ENCODE results near the gene CMPK1.

- TF ChIP-seq ARNTL (CRISPR knock-in tag; IDR thresholded peaks at IDR 0.05; ENCODE audit: borderline replicate concordance, low read depth), result no peak
- TF ChIP-seq TOX (CRISPR knock-in tag; IDR thresholded peaks at IDR 0.05; ENCODE audit: borderline replicate concordance), result no peak
- no peak for TF ChIP-seq RARB (CRISPR knock-in tag; IDR thresholded peaks at IDR 0.05)
- no peak for TF ChIP-seq PPARA (CRISPR knock-in tag; IDR thresholded peaks at IDR 0.05; ENCODE audit: borderline replicate concordance)
- TF ChIP-seq POU6F1 (CRISPR knock-in tag; IDR thresholded peaks at IDR 0.05; ENCODE audit: borderline replicate concordance, low read depth), result no peak
- TF ChIP-seq ZC3H10 (CRISPR knock-in tag; IDR thresholded peaks at IDR 0.05), result no peak
- TF ChIP-seq, protein P1, sequence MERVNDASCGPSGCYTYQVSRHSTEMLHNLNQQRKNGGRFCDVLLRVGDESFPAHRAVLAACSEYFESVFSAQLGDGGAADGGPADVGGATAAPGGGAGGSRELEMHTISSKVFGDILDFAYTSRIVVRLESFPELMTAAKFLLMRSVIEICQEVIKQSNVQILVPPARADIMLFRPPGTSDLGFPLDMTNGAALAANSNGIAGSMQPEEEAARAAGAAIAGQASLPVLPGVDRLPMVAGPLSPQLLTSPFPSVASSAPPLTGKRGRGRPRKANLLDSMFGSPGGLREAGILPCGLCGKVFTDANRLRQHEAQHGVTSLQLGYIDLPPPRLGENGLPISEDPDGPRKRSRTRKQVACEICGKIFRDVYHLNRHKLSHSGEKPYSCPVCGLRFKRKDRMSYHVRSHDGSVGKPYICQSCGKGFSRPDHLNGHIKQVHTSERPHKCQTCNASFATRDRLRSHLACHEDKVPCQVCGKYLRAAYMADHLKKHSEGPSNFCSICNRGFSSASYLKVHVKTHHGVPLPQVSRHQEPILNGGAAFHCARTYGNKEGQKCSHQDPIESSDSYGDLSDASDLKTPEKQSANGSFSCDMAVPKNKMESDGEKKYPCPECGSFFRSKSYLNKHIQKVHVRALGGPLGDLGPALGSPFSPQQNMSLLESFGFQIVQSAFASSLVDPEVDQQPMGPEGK (CRISPR knock-in tag; IDR thresholded peaks at IDR 0.05; ENCODE audit: borderline replicate concordance), result no peak
- no peak for TF ChIP-seq ZNF565 (CRISPR knock-in tag; conservative IDR thresholded peaks at IDR 0.05; ENCODE audit: low read depth)
These were observed 17.7 kb downstream of the CMPK1 start for GRCh38 chr1:47351305-47351704.
